Calu3 (cell line): ENCODE data around the gene IQCN. TPM values are rescaled to one million over a fixed set of nuclear protein-coding genes. Genes with fewer than 3 reads are reported as not detected.

Experiments used
- BruUV-seq: library from RNA; stranded (reverse); fragments of 400-500 nt; replicated peaks from 2 replicates; lab custom pipeline; 2021; lab: Mats Ljungman, UMichigan
- CTCF ChIA-PET: fragments of 300-600 bp; sonication (Branson Sonifier 250); formaldehyde crosslinking; loops from one replicate; lab custom pipeline; 2022; ENCODE audit warnings: antibody characterized with exemption; lab: Charles Lee
- DNase-seq: peaks from one replicate; pipeline ENCODE4 v3.0.0; 2022
- H3K27ac Mint-ChIP-seq: one replicate; pipeline ENCODE4 v1.8.0; 2022; ENCODE audit warnings: mixed read lengths; ENCODE audit not compliant: unreplicated experiment
- H3K27me3 Mint-ChIP-seq: one replicate; pipeline ENCODE4 v1.8.0; 2022; ENCODE audit warnings: mixed read lengths; ENCODE audit not compliant: unreplicated experiment
- H3K36me3 Mint-ChIP-seq: one replicate; pipeline ENCODE4 v1.8.0; 2022; ENCODE audit warnings: mild to moderate bottlenecking, moderate library complexity, mixed read lengths; ENCODE audit not compliant: insufficient read depth, unreplicated experiment
- H3K4me1 Mint-ChIP-seq: one replicate; pipeline ENCODE4 v1.8.0; 2022; ENCODE audit warnings: mild to moderate bottlenecking, low read depth, mixed read lengths; ENCODE audit not compliant: unreplicated experiment
- H3K4me3 Mint-ChIP-seq: one replicate; pipeline ENCODE4 v1.8.0; 2022; ENCODE audit warnings: mild to moderate bottlenecking, low read depth, moderate library complexity, mixed read lengths; ENCODE audit not compliant: unreplicated experiment
- H3K9me3 Mint-ChIP-seq: one replicate; pipeline ENCODE4 v1.8.0; 2022; ENCODE audit warnings: low read depth, mixed read lengths; ENCODE audit not compliant: unreplicated experiment
- intact Hi-C: fragments of 100-400 bp; cut with micrococcal nuclease; formaldehyde crosslinking; loops from one replicate; pipeline ENCODE4 v1.10.0; 2022; ENCODE audit not compliant: unreplicated experiment
- total RNA-seq: library from RNA; stranded (reverse); gene quantifications from 2 replicates; pipeline ENCODE4 v1.2.3, GENCODE V29; 2022
- TF ChIP-seq, protein P1 (sequence below): fragments of 200-600 bp; IDR thresholded peaks from one replicate; pipeline ENCODE4 v1.8.0; 2022; ENCODE audit warnings: antibody characterized with exemption; ENCODE audit not compliant: unreplicated experiment

Gene IQCN
- total RNA-seq, 1 experiment from 2014 or later, result 1.6 TPM

DNA sequence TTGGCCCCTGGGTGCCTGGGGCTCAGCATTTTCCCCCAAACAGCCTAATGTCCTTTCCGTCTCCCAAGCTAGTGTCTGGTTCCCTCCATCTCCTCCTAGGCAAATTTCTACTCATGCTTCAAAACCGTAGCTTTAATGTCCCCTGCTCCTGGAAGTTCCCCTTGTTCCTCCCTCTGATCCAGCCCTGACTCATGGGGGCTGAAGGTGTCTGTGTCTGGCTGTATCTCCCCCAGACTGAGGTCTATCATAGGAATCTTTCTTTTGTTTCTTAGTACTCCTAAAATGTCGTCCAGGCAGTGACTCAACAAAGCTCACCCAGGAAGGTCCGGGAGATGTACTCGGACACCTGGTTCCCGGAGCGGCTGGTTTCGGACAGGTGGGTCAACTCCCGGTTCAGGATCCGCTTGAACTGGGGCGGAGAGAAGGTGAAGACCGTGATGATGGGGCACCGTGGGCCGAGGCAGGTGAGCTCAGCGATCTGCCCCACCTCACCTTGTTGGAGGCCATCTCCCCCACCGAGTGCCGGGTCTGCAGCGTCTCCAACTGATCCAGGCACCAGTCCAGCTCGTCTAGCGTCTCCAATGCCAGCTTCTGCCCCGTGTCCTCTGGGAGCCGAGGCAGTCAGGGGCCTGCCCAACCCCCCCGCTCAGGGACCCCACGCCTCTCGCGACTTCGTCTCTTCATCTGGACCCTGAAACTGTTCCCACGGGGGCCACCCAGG, 54.2 kb downstream of the IQCN start:
- BruUV-seq, result no TSS peak
- Mint-ChIP-seq H3K27me3 (peaks cover 35% of the 10 kb centered on the region), H3K4me3 (no peak overlapping the region), H3K9me3 (no peaks in the 10 kb centered on the region), H3K36me3 (peaks cover 15% of the 10 kb centered on the region), H3K4me1 (peaks cover 8% of the 10 kb centered on the region), H3K27ac (no peak overlapping the region)
- TF ChIP-seq, protein P1, sequence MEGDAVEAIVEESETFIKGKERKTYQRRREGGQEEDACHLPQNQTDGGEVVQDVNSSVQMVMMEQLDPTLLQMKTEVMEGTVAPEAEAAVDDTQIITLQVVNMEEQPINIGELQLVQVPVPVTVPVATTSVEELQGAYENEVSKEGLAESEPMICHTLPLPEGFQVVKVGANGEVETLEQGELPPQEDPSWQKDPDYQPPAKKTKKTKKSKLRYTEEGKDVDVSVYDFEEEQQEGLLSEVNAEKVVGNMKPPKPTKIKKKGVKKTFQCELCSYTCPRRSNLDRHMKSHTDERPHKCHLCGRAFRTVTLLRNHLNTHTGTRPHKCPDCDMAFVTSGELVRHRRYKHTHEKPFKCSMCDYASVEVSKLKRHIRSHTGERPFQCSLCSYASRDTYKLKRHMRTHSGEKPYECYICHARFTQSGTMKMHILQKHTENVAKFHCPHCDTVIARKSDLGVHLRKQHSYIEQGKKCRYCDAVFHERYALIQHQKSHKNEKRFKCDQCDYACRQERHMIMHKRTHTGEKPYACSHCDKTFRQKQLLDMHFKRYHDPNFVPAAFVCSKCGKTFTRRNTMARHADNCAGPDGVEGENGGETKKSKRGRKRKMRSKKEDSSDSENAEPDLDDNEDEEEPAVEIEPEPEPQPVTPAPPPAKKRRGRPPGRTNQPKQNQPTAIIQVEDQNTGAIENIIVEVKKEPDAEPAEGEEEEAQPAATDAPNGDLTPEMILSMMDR, result no peak
- intact Hi-C loops, result no loop called here
- no peak for DNase-seq
- CTCF ChIA-PET, result interaction anchor here (0.7 kb wide), 2 partner anchors 11 to 930 kb away, joined by 3 read pairs; no protein-coding TSS in a partner anchor

DNA sequence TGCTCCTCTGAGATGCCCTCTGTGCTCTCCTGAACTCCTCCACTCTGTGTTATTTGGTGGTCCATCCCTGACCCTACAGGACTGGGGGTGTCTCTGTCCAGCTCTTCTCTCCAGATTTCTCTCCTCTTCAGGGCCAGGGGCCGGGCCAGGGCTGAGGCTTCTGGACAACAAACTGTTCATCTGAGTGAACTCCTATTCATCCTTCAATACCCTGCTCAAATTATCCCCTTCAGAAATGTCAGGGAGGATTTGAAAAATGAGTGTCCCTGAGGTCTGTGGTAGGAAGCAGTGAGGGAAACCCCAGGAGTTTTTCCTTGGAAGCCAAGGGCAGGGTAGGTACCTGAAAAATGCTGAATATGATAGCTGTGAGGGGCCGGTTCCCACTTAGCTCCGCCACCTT, 55.7 kb downstream of the IQCN start:
- Mint-ChIP-seq H3K27ac (no peak overlapping the region), H3K27me3 (peaks cover 24% of the 10 kb centered on the region), H3K4me3 (no peak overlapping the region), H3K36me3 (peaks cover 2% of the 10 kb centered on the region), H3K4me1 (no peaks in the 10 kb centered on the region), H3K9me3 (no peaks in the 10 kb centered on the region)
- intact Hi-C loops, result no loop called here
- BruUV-seq, result no TSS peak
- TF ChIP-seq, protein P1, result no peak
- DNase-seq, result no peak
- CTCF ChIA-PET, result no interaction called here

DNA sequence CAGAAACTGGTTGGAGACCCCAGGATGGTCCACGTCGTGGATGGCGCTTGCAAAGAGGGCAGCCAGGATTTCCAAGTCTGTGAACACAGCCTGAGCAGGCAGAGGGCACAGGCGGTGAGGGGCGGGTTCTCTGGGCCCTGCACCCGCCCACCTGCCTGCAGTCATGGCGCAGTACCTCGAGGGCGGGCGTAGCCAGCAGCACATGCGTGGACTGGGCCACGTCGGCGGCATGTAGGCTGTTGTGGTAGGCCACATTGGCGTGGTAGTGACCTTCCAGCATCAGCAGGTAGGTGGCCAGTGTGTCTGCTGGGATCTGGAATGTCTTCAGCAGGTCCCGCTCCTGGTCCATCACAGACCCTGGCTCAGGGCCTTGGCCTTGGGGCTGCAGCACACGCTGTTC, 56.1 kb downstream of the IQCN start:
- BruUV-seq, result no TSS peak
- intact Hi-C loops, result no loop called here
- TF ChIP-seq, protein P1, result no peak

DNA sequence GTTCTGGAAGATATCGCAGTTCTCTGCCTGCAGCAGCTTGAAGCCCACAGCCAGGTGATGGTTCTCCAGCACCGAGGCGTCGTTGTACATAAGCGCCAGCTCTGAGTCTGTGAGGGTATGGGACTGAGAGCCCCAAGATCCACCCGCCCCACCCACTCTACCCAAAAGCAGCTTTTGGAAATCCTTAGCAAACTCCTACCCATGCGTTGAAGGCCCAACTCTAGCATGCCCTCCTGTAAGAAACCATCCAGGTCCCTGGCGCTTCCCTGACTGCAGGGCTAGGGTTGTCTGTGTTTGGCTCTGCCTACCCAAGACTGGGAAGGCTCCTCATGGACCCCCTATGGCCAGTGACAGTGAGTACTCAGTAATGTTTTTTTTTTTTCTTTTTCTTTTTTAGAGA, 57.5 kb downstream of the IQCN start:
- intact Hi-C loops, result no loop called here
- H3K9me3 Mint-ChIP-seq, result no peaks in the 10 kb centered on the region
- H3K4me1 Mint-ChIP-seq, result no peaks in the 10 kb centered on the region
- H3K4me3 Mint-ChIP-seq, result no peak overlapping the region
- TF ChIP-seq, protein P1, result no peak
- peaks cover 26% of the 10 kb centered on the region for H3K27me3 Mint-ChIP-seq
- no peak overlapping the region for H3K27ac Mint-ChIP-seq
- no TSS peak for BruUV-seq
- H3K36me3 Mint-ChIP-seq, result no peaks in the 10 kb centered on the region
- DNase-seq, result no peak
- CTCF ChIA-PET, result no interaction called here

More for the DNA sequence above, 56.1 kb downstream of the IQCN start:
- Mint-ChIP-seq H3K9me3 (no peaks in the 10 kb centered on the region), H3K36me3 (no peaks in the 10 kb centered on the region), H3K27me3 (peaks cover 24% of the 10 kb centered on the region), H3K27ac (no peak overlapping the region), H3K4me1 (no peaks in the 10 kb centered on the region), H3K4me3 (no peak overlapping the region)
- CTCF ChIA-PET, result no interaction called here
- DNase-seq, result no peak
